KMS-11 (cell line): ENCODE measurements around the gene ESRRB.

Source experiments
- H2AFZ ChIP-seq: fragments of 200-600 bp; sonication (generic); 2 replicates; pipeline ENCODE4 v1.6.1; 2016; ENCODE audit warnings: antibody characterized with exemption, mixed run types, low read depth
- H3K27ac ChIP-seq: fragments of 200-600 bp; sonication (generic); 2 replicates; pipeline ENCODE4 v1.6.1; 2016; ENCODE audit warnings: mild to moderate bottlenecking, mixed run types
- H3K27me3 ChIP-seq: fragments of 200-600 bp; sonication (generic); 2 replicates; pipeline ENCODE4 v1.6.1; 2017; ENCODE audit warnings: mild to moderate bottlenecking, low read depth, mixed run types, moderate library complexity; ENCODE audit not compliant: insufficient read depth
- H3K36me3 ChIP-seq: fragments of 200-600 bp; sonication (generic); 2 replicates; pipeline ENCODE4 v1.6.1; 2017; ENCODE audit warnings: mild to moderate bottlenecking, mixed run types; ENCODE audit not compliant: insufficient read depth
- H3K4me1 ChIP-seq: fragments of 200-600 bp; sonication (generic); 2 replicates; pipeline ENCODE4 v1.6.1; 2016; ENCODE audit warnings: mild to moderate bottlenecking, low read depth, mixed run types; ENCODE audit not compliant: poor library complexity, severe bottlenecking
- H3K4me2 ChIP-seq: fragments of 200-600 bp; sonication (generic); 2 replicates; pipeline ENCODE4 v1.7.0; 2016; ENCODE audit warnings: mild to moderate bottlenecking, mixed run types
- H3K4me3 ChIP-seq: fragments of 200-600 bp; sonication (generic); IDR thresholded peaks from 2 replicates; pipeline ENCODE4 v1.6.1; 2017; ENCODE audit warnings: low read depth, low read length, mixed read lengths; ENCODE audit not compliant: insufficient read depth
- H3K79me2 ChIP-seq: fragments of 200-600 bp; sonication (generic); 2 replicates; pipeline ENCODE4 v1.6.1; 2016; ENCODE audit warnings: low read depth, mixed run types; ENCODE audit not compliant: insufficient read depth
- H3K9ac ChIP-seq: fragments of 200-600 bp; sonication (generic); 2 replicates; pipeline ENCODE4 v1.6.1; 2016; ENCODE audit warnings: mild to moderate bottlenecking, mixed run types
- H4K20me1 ChIP-seq: fragments of 200-600 bp; sonication (generic); 2 replicates; pipeline ENCODE4 v1.6.1; 2016; ENCODE audit warnings: mild to moderate bottlenecking, mixed run types; ENCODE audit not compliant: insufficient read depth
- TF ChIP-seq, protein P1 (sequence below): fragments of 200-600 bp; sonication (generic); conservative IDR thresholded peaks from 2 replicates; pipeline ENCODE4 v1.6.1; 2017; ENCODE audit warnings: low read depth, mild to moderate bottlenecking, antibody characterized with exemption, low read length, moderate library complexity, mixed read lengths

The ESRRB gene

DNA sequence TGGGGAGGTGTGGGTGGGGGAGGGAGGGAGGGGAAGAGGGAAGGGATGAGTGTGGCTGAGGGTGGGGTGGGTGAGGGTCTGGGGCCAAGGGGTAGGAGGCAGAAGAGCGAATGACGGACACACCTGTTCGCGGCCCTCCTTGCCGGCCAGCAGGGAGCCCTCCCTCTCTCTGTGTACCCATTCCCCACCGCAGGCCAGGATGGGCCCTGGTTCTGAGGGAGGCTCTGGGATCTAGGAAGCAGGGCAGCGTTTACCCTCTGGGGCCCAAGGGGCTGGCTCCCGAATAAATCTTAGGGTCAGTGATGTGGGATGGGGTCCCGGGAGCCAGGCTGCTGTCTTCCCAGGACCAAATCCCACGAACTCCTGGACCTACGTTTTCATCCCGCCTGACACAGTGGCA, 46.0 kb upstream of the ESRRB start:
- H3K4me1 ChIP-seq, result no peaks in the 10 kb centered on the region
- H3K27ac ChIP-seq, result no peak overlapping the region
- H3K4me3 ChIP-seq, result no peak overlapping the region
- H4K20me1 ChIP-seq, result no peaks in the 10 kb centered on the region
- no peaks in the 10 kb centered on the region for H3K27me3 ChIP-seq
- no peaks in the 10 kb centered on the region for H3K36me3 ChIP-seq
- no peaks in the 10 kb centered on the region for H3K79me2 ChIP-seq
- no peak overlapping the region for H3K9ac ChIP-seq
- TF ChIP-seq, protein P1, sequence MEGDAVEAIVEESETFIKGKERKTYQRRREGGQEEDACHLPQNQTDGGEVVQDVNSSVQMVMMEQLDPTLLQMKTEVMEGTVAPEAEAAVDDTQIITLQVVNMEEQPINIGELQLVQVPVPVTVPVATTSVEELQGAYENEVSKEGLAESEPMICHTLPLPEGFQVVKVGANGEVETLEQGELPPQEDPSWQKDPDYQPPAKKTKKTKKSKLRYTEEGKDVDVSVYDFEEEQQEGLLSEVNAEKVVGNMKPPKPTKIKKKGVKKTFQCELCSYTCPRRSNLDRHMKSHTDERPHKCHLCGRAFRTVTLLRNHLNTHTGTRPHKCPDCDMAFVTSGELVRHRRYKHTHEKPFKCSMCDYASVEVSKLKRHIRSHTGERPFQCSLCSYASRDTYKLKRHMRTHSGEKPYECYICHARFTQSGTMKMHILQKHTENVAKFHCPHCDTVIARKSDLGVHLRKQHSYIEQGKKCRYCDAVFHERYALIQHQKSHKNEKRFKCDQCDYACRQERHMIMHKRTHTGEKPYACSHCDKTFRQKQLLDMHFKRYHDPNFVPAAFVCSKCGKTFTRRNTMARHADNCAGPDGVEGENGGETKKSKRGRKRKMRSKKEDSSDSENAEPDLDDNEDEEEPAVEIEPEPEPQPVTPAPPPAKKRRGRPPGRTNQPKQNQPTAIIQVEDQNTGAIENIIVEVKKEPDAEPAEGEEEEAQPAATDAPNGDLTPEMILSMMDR, result no peak
- H2AFZ ChIP-seq, result no peak overlapping the region
- H3K4me2 ChIP-seq, result no peak overlapping the region

DNA sequence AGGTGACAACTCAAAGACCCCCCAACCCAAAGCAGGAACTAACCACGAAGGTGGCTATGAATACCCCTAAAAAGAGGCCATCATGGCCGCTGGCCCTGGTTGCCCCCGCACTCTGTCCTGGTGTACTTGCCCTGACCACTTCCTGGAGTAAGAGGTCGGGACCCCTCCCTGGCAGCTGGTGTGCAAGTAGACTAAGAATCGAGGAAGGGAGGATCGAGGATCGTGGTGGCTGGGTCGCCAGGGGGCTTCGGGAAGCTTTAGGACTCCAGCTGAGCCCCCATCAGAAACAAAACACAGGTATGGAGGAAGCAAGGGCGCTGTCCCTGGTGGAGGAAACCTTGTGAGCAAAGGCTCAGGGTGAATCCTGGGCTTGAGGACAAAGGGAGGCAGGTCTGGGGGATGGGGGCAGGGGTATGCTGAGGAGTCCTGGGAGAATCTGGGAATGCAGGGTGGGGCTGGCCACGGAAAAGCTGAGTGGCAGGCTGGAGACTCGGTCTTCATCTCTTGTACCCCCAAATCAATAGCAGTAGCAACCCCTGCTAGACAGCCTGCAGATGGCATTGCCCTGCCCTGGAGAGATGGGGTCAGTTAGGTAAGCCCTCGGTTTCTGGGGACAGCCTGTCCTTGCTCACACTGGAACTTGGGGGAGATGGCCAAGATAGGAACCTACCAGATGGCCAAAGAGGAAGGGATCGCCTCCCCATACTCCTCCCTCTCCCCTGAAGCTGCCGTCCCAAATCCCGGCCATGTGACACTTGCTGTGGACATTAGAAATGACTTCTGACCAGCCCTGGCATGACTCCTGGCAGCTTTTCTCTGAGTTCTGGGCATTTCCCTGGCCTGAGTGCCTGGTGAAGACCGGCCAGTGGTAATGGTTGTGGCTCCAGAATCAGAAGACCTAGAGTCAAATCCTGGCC, 45.3 kb upstream of the ESRRB start:
- Histone ChIP-seq H3K27ac (no peak overlapping the region), H3K36me3 (no peaks in the 10 kb centered on the region), H3K9ac (no peak overlapping the region), H3K4me1 (no peaks in the 10 kb centered on the region), H3K27me3 (no peaks in the 10 kb centered on the region), H3K4me2 (no peak overlapping the region), H2AFZ (no peak overlapping the region), H3K4me3 (no peak overlapping the region), H4K20me1 (no peaks in the 10 kb centered on the region), H3K79me2 (no peaks in the 10 kb centered on the region)
- TF ChIP-seq, protein P1, result no peak

DNA sequence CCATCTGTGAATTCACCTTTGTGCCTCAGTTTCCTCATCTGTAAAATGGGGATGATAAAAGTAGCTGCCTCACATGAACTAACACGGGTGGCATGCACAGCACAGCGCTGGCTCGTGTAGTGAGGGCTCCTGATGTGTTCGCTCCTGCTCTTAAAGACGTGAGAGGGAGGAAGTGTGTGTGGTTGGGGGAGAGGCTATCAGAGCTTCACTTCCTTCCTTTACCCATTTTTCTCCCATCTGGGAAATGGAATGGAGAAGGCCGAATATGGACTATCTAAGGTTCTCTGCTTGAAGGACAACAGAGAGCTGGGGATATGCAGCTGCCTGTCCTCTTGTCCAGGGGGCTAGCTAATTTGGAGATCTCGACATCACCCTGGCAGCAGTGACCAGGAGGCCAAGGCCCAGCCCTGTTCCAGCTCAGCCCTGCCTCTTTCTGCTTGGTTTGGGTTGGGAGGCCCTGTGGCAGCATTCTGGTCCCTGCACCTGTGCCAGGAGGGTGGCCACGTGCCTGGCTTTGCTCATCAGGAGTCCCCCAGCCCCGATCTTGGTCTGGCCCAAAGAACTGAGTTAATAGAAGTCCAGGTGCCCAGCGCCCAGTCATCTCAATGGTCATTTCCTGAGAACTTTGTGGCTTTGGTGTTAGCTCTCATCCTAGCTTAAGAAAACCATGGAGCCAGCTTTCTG, 44.5 kb upstream of the ESRRB start:
- Histone ChIP-seq H3K4me3 (no peak overlapping the region), H3K4me1 (no peaks in the 10 kb centered on the region), H4K20me1 (no peaks in the 10 kb centered on the region), H3K79me2 (no peaks in the 10 kb centered on the region), H3K4me2 (no peak overlapping the region), H3K36me3 (no peaks in the 10 kb centered on the region), H2AFZ (no peak overlapping the region), H3K27ac (no peak overlapping the region), H3K9ac (no peak overlapping the region), H3K27me3 (no peaks in the 10 kb centered on the region)
- TF ChIP-seq, protein P1, result no peak

DNA sequence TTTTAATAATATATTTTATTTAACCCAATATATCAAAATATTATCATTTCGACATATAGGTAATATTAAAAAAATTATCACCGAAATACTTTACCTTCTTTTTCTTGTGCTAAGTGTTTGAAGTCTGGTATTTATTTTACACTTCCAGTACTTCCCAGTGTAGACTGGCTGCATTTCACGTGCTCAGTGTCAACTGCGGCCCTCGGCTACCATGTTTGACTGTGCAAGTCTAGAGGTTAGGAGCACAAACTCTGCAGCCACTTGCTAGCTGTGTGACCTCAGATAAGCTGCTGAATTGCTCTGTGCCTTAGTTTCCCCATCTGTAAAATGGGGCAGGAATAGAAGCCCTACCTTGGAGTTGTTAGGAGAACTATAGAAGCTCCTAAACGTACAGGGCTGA, 42.3 kb upstream of the ESRRB start:
- Histone ChIP-seq H3K36me3 (no peaks in the 10 kb centered on the region), H4K20me1 (no peaks in the 10 kb centered on the region), H3K4me1 (no peaks in the 10 kb centered on the region), H3K4me2 (no peak overlapping the region), H3K9ac (no peak overlapping the region), H3K4me3 (no peak overlapping the region), H3K79me2 (no peaks in the 10 kb centered on the region), H2AFZ (no peak overlapping the region), H3K27me3 (no peaks in the 10 kb centered on the region), H3K27ac (no peak overlapping the region)
- TF ChIP-seq, protein P1, result no peak
